Measurements from ENCODE around the gene HSPB2.
A peak's percentile ranks its signal among the peaks of the same experiment; 100 is the strongest.
"Not testable (repeated sequence)": the region's sequence is repeated elsewhere in the genome, so short reads cannot be mapped to it uniquely, and the experiment has no call there.

Gene HSPB2, protein sequence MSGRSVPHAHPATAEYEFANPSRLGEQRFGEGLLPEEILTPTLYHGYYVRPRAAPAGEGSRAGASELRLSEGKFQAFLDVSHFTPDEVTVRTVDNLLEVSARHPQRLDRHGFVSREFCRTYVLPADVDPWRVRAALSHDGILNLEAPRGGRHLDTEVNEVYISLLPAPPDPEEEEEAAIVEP

GRCh38 chr11:111912535-111912934 lies at the start of gene HSPB2:
TSS of gene HSPB2 (plus strand) at chr11:111912734. CDS start at chr11:111912830, 96 bp downstream.
- DNase-seq, result no peak

DNA sequence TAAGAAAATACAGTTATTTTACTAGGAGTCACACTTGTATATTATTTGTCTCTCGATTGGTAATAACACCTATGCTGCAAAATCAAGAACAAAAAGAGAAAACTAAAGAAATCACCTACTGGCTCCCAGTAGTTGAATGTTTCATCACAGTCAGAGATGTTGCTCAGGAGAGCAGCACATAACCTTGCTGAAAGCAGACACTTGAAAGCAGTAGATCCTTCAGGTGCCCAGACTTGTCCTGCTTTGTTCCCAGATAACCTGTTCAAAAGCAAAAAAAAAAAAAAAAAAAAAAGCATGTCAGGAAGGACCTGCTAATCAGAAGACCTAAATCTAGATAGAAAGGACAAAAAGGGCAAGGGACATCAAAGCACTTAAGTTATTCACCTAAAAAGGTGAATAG lies 42.4 kb upstream of the HSPB2 start:
- no peak for DNase-seq

DNA sequence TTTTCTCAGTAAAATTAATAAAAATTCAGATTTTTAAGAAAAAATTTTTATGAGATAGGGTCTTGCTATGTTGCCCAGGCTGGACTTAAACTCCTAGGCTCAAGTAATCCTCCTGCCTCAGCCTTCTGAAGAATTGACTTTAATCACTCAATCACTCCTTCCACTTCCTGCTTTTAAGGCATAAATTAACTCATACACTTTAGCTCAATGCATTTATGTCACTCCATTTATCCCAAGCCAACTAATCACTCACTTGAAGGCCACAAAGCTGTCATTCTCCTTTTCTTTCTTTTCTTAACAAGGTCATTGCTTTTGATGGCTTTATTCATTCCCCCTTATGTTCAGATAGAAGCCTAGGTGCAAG lies 42.0 kb upstream of the HSPB2 start:
- DNase-seq, result no peak

- peak; percentile 57 for DNase-seq
These were observed 41.4 kb upstream of the HSPB2 start, which contains the start of gene ALG9 for GRCh38 chr11:111870886-111871692. TSS of gene ALG9 (minus strand) at chr11:111871581. CDS start at chr11:111871482, 99 bp downstream.

GRCh38 chr11:111871693-111872161 lies 40.8 kb upstream of the HSPB2 start:
- no peak for DNase-seq

GRCh38 chr11:111878385-111878848 lies 34.1 kb upstream of the HSPB2 start:
- peak; percentile 22 for DNase-seq

GRCh38 chr11:111878849-111879636 lies 33.5 kb upstream of the HSPB2 start, which contains the start of the genes CFAP68 and FDXACB1:
TSS of gene CFAP68 (plus strand) at chr11:111879541. CDS start at chr11:111879561, 20 bp downstream.
TSS of gene FDXACB1 (minus strand) at chr11:111879165. CDS start at chr11:111879132, 33 bp downstream.
- DNase-seq, result peak; percentile 98

DNA sequence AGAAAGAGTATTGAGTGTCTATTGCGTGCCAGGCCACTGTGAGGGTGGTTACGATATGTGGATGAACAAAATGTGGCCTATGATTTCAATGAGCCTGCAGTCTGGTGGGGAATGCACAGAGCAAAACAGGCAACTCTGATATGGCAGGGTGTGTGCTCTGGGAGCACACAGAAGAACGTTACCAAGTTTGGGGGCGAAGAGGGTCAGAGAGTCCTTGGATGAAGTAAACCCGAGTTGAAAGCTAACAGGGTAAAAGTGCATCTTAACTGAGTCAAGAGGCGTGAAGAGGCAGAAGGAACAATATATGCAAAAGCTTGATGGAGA lies 32.9 kb upstream of the HSPB2 start:
- no peak for DNase-seq

DNA sequence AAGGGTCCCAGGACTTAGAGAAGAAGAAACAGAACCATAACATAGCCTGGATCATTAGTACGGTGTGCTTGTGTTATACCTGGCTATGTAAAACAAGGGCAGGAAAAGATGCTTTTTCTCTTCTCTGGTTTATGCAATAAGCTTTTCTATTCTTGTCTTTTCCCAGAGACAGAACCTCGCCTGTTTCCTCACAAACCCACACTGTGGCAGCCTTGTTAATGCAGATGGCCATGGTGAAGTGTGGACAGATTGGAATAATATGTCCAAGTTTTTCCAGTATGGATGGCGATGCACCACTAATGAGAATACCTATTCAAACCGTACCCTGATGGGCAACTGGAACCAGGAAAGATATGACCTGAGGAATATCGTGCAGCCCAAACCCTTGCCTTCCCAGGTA lies 30.3 kb upstream of the HSPB2 start:
- DNase-seq, result no peak

DNA sequence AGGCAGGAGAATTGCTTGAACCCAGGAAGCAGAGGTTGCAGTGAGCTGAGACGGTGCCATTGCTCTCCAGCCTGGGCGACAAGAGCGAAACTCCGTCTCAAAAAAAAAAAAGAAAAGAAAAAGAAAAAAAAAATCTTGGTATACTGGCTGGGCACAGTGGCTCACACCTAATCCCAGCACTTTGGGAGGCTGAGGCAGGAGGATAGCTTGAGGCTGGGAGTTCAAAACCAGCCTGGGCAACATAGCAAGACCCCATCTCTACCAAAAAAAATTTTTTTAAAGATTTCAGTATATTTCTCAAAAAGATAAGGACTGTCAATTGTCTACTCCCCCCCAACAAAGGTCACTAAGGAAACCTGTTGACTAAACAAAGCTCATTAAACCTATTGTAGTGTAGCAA lies 27.5 kb upstream of the HSPB2 start:
- DNase-seq, result not testable (repeated sequence)

DNA sequence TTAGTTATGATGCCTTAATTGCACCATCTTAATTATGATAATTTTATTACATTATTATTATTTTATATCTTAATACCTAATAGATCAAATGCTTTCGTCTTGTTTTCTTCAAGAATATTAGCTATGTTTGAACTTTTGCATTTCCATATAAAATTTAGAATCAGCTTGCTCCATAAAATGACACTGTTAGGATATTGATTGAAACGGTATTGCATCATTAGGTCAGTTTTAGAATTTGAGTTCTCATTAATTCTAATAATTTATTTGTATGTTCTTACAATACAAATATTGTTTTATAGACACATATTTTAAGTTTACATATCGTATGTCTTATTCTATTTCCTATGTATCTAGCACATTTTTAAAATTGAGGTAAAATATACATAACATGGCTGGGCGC lies 26.5 kb upstream of the HSPB2 start:
- no peak for DNase-seq

DNA sequence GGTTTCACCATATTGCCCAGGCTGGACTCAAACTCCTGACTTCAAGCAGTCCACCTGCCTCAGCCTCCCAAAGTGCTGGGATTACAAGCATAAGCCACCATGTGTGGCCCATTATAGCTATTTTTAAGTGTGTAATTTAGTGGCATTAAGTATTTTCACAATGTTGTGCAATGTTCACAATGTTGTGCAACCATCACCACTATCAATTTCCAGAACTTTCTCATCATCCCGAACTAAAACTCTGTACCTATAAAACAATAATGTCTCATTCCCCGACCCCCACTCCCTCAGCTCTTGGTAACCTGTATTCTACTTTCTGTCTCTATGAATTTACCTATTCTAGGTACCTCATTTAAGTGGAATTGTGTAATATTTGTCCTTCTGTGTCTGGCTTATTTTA lies 25.7 kb upstream of the HSPB2 start:
- no peak for DNase-seq

DNA sequence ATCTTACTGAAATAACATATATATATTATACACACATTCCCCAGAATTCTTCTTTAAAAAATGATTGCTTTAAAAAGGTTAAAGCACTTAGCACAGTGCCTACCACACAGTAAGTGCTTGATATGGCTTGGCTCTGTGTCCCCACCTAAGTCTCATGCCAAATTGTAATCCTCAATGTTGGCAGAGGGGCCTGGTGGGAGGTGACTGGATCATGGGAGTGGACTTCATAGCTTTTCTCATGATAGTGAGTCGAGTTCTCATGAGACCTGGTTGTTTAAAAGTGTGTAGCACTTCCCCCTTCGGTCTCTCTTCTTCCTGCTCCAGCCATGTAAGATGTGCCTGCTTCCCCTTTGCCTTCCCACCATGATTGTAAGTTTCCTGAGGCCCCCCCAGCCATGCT lies 7.1 kb upstream of the HSPB2 start:
- DNase-seq, result no peak

DNA sequence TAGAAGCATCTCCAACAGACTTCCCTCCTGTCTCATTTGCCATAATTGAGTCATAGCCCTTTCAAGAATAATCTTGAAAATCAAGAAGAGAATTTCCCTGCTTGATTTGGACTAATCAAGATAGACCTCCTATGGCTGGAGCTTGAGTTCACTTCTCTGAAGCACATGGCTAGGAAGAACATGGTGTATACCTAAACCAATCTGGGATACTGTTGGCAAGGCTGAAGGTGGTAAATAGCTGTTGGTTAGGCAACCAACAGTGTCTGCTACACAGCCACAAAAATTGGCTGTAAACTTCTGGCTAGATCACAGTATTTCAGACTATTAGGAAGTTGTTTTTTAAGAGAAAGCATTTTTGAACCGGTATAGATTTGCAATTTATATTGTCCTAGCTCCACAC lies 5.9 kb upstream of the HSPB2 start:
- no peak for DNase-seq

GRCh38 chr11:111908639-111909305 lies 3.8 kb upstream of the HSPB2 start:
- DNase-seq, result no peak

- no peak for DNase-seq
These were observed 3.2 kb upstream of the HSPB2 start for GRCh38 chr11:111909378-111909777.

GRCh38 chr11:111910676-111911562 lies 1.6 kb upstream of the HSPB2 start:
- DNase-seq, result no peak

GRCh38 chr11:111911563-111912401 lies 752 bp upstream of the HSPB2 start, which contains the start of gene CRYAB:
TSS of gene CRYAB (minus strand) at chr11:111911770. CDS start at chr11:111911724, 46 bp downstream.
- no peak for DNase-seq

GRCh38 chr11:111913031-111913861 lies 712 bp downstream of the HSPB2 start:
- DNase-seq, result no peak

DNA sequence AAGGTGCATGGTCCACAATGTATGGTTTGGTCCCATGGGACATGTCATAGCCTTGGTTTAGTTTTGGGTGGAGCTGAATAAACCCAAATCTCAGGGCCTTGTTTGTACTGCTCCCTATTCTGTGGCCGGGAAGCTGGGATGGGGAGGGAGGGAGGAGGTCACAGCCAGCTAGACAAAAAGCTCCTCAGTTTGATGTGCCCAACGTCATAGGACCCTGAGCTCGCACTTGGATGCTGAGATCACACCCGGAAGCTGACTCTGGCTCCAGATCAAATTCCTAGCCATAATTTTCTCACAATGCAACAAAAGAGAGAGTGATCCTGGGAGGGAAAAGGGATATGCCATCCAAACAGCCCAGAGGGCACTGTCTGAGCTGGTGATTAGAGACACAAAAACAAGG lies 1.5 kb downstream of the HSPB2 start:
- no peak for DNase-seq

All from NCI-H2171 (cell line).